NCI-H2196 (cell line): Measurements from ENCODE around the gene CSPG4.
A peak's percentile ranks its signal among the peaks of the same experiment; 100 is the strongest.
"Not testable (repeated sequence)": the region's sequence is repeated elsewhere in the genome, so short reads cannot be mapped to it uniquely, and the experiment has no call there.

Source experiments
- DNase-seq: peaks from one replicate; lab custom pipeline; 2025; ENCODE audit not compliant: unreplicated experiment; lab: John Stamatoyannopoulos, UW

CSPG4 gene

GRCh38 chr15:75649848-75650247 lies 62.8 kb downstream of the CSPG4 start:
- no peak for DNase-seq

GRCh38 chr15:75649045-75649761 lies 63.4 kb downstream of the CSPG4 start:
- no peak for DNase-seq

DNA sequence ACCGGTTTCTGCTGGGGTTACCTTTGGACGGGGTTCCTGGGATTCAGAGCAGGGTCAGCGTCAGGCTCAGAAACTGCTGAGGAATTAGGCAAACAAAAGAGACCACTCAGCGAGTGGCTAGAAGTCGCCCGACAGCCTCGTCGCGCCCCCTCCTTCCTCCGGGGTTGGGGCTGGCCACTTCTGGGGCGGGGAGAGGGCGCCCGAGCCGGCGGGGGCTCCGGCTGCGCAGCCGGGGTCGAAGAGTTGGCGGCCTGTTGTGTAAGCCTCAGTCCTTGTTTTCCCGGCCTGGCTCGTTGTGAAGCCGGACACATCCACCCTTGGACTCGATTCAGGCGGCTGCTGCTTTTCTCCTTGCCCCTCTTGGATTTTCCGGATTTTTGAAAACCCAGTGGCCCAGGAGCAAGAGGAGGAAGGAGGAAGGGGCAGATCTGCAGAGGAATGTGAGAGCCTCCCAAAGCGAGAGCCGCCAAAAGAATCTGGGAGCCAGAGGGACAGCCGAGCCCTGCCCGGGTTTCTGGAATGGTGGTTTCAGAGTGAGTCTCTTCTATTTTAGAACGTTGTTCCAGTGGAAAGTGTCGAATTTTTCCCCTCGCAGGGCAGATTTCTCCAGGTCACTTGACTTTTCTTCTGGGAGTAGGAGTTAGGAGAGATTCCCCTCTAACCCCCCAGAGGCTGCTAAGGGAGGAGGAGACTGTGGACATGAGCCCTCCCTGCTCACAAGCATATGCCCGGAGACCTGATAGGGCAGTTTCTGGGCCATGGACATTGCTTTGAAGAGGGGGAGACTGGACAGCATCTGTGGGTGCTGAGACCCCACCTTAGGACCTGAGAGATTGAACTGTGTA lies 64.3 kb downstream of the CSPG4 start:
- no peak for DNase-seq

GRCh38 chr15:75647370-75648155 lies 65.1 kb downstream of the CSPG4 start, which contains the start of gene SNX33:
TSS of gene SNX33 (plus strand) at chr15:75647912. CDS start at chr15:75649103, 1,191 bp downstream.
- peak; percentile 35 for DNase-seq

- DNase-seq, result no peak
Measured at GRCh38 chr15:75646944-75647364, 65.7 kb downstream of the CSPG4 start.

DNA sequence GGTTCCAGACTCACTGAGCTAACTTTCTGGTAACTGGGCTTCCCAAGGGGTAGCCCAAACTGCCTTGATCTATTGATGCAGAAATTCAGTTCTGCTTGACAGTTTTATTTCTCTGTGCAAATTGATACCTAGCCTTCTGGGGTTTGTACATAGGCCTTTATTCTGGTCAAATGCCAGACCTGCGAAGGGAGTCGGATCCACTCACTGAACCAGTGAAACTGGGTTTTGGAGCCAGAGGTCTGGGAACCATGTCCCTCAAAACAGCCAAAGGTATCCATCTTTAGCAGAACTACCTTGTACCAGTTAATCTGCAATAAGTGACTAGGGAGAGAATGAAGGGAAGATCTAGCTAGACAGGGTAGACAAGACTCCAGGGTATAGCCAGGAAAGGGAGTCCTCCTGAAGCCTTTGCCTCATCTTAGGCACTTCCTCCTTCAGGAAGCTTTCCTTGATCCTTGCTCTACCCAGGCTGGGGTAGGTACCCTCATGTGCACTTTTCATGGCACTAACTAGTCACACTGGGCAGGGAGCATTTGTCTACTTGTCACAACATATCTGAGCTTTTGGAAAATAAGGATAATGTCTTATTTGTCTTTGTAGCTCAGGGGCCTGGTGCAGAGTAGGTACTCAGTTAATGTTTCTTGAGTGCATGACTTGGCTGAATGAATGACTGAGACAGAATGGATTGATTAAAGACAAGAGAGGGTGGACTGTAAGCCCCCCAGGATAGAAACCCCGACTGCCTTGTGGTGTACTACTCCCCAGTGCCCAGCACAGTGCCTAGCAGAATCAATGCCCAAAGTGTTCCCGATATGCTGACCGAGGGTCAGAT lies 66.3 kb downstream of the CSPG4 start:
- DNase-seq, result no peak

GRCh38 chr15:75644376-75644775 lies 68.3 kb downstream of the CSPG4 start:
- DNase-seq, result no peak

DNA sequence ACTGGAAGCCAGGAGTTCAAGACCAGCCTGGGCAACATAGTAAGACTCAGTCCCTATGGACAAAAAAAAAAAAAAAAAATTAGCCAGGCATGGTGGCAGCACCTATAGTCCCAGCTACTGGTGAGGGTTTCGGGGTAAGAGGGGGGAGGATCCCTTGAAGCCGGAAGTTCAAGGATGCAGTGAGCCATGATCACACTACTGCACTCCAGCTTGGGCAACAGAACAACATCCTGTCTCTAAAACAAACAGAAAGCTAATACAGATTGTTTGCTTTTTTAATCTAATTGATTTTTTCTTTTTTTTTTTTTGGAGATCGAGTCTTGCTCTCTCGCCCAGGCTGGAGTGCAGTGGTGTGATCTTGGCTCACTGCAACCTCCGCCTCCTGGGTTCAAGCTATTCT lies 71.0 kb downstream of the CSPG4 start:
- no peak for DNase-seq

GRCh38 chr15:75641179-75641503 lies 71.5 kb downstream of the CSPG4 start:
- no peak for DNase-seq

GRCh38 chr15:75640483-75641178 lies 72.0 kb downstream of the CSPG4 start:
- peak; percentile 61 for DNase-seq

DNA sequence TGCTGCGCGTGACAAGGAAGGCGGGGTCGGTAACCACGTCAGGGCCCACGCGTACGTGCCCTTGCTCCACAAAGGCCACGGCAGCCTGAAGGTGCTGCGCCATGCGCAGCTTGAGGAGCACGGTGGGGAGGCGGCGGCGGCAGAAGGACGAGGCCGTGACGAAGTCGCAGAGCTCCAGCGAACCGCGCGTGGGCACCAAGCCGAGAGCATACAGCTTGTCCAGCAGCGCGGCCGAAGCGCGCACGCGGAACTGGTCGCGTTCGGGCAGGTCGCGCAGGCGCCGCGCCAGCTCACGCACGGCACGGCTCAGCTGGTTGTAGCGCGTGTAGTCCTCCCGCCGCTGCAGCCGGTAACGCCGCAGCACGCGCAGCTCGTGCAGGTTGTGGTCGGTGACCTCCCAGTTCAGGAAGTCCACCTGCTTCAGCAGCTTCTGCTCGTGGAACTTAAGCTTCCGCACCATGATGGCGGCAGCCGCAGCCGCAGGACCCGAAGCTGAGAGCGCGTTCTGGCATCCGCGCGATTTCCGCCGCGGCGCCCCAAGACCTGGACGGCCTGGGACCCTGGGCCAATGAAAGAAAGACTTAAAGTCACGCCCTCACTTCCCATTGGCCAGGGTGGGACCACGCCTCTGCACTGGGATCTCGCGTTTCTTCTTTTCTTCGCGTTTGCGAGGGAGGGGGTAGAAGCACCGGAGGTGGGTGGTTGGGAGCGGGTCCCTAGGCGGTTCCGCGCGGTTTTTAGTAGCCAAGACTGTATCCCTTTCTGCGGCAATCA lies 72.8 kb downstream of the CSPG4 start, which contains the start of gene IMP3:
Gene IMP3 (minus strand): TSS at position 516 of the 774 bp plus-strand sequence. CDS start 56 bp downstream, at position 460.
- peak; percentile 90 for DNase-seq

DNA sequence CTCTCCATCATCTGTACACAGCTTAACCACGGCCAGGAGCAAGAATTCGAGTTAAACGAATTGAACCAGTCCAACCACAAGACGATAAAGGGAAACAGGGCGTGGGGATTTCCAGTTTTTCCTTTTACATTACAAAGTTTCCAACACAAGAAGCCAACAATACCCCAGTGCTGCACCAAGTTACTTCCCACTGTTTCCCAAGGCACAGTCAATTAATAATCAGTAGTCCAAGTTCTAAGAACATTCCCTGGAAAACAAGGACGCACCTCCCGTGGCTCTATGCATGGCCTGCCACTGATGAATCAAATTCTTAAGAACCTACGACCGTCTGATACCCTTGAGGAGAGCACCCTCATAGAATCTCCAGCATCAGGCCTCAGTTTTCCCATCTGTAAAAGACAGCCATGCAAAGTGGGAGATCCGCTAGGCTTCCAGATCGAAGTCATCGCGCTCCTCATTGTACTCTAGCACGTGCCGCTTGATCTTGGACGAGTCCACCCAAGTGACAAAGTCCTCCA lies 73.4 kb downstream of the CSPG4 start:
- no peak for DNase-seq

DNA sequence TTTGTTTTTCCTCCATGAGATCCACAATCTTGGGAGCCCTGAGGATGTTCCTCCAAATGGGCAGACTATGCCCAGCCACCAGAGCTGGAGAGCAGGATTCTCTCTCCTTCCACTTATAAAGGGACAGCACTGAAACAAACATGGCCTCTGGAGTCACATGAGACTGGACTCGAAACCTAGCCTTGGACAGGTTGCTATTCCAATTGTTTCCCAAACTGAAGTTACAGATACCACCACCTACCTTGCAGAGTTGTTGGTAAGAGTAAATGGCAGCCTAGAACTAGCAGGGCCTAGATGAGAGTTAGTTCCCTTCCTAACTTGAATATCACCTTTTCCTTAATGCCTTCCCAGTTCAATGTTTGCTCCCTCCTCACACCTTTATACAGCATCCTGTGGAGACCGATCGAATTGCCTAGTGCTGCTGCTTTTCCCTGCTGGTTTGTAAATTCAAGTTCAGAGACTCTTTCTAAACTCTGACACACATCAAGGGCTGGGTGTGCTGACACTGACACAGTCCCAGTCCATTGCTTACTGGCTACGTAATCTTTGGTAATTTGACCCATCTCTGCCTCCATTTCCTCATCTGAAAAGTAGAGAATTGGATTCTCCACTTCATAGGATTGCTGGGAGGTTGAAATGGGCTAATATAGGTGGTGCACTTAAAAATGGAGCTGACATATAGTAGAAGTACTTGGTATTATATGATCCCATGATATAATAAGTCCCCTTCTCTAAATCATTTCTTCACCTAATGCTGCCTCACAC lies 75.2 kb downstream of the CSPG4 start:
- no peak for DNase-seq

DNA sequence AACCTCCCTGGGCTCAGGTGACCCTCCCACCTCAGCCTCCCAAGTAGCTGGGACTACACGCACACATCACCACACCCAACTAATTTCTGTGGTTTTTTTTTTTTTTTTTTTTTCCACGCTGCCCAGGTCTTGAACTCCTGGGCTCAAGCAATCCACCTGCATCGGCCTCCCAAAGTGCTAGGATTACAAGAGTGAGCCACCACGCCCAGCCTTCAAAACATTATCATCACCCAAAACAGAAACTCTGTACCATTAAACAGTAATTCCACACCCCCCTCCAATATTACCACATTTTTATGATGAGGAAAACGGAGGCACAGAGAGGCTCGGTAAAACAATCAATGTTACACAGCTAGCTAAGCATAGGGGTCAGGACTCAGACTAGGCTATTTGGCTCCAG lies 76.6 kb downstream of the CSPG4 start:
- no peak for DNase-seq

DNA sequence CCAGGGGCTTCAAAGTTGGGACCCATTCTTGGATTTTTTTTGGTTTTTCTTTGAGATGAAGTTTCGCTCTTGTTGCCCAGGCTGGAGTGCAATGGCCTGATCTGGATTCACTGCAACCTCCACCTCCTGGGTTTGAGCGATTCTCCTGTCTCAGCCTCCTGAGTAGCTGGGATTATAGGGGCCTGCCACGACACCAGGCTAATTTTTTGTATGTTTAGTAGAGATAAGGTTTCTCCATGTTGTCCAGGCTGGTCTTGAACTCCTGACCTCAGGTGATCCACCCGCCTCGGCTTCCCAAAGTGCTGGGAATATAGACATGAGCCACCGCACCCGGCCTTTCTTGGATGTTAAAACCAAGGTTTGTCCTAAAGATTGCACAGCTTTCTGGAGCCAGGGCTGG lies 78.7 kb downstream of the CSPG4 start:
- not testable (repeated sequence) for DNase-seq

DNA sequence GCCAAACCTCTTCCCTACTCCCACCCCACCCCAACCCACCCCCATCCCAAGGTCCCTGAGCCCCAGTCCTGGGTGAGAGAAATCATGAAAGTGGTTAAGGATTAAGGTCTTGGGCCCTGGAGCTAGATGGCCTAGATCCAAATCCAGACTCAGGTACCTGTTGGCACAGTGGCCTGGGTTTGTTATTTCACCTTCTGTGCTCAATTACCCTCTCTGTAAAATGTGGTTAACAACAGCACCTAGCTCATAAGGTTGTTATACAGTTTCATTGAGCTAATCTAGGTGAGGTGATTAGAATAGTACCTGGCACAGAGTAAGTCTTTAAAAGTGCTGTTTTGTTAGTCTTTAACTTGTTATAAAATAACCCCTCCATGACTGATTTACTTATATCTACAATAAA lies 80.7 kb downstream of the CSPG4 start:
- no peak for DNase-seq

DNA sequence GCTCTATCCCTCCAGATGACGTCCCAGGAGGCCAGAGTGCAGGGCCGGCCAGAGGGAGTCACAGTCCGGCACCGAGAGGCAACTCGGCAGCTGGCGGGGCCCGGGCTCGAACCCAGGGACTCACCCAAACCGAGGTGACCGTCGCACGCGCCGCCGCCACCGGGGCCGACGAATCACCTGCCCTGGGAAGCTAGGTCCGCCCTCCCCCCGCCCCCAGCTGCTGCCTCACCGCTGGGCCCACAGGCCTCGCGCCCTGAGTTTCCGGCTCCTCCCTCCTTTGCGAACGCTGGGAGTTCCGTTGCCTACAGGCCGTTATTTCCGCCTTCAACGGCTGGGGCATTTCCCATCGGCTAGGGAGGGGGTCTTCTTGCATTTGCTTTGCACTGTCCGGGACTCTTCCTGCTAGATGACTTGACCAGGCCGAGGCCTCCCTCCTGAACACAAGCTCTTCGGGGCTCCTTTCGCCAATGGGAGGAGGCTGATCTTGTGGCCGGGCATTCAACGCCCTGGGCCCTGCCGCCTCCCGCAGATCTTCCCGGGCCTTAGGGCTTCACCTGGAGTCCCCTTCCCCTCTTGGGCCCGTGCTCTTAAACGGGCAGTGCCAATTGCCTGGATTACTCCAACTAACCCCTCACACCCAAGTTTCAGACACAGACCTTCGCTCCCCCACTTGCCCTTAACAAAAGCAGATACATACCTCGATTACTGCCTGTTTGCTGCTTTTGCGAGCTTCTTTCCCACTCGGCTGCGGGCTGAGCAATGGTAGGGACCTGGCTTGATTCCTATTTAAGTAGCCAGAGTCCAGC lies 86.9 kb downstream of the CSPG4 start, which contains the start of gene SNUPN:
Gene SNUPN (minus strand): TSS at position 184 of the 806 bp plus-strand sequence. CDS start 4,674 bp downstream, outside the sequence.
- peak; percentile 79 for DNase-seq
